K562 (cell line): ENCODE data around the gene IFNK. TPM values are rescaled to one million over a fixed set of nuclear protein-coding genes. Genes with fewer than 3 reads are reported as not detected.

Experiments
- ARID2 ChIP-seq: fragments of 450-650 bp; IDR thresholded peaks from 2 replicates; pipeline ENCODE4 v1.6.1; 2017; ENCODE audit warnings: antibody characterized with exemption, mild to moderate bottlenecking
- ATF1 ChIP-seq, 2 experiments: fragments of 450-650 bp in 1 of 2; IDR thresholded peaks; 2 replicates each; pipeline ENCODE4 v1.6.1; 2016; ENCODE audit warnings: missing compliant biosample characterization in 1 of 2, missing genetic modification characterization in 1 of 2
- CHD1 ChIP-seq: fragments of 200-600 bp; sonication (generic); IDR thresholded peaks from one replicate; pipeline ENCODE4 v1.6.1; 2012; ENCODE audit warnings: mild to moderate bottlenecking, moderate library complexity, low read length, inconsistent platforms
- DLX4 ChIP-seq: fragments of 250-450 bp; sonication (Bioruptor Pico); IDR thresholded peaks from 2 replicates; pipeline ENCODE4 v1.6.1; 2021; ENCODE audit warnings: mild to moderate bottlenecking
- EGR1 ChIP-seq: fragments of 450-650 bp; conservative IDR thresholded peaks from 2 replicates; pipeline ENCODE4 v1.6.1; 2017; ENCODE audit warnings: mild to moderate bottlenecking
- EWSR1 ChIP-seq: fragments of 450-650 bp; IDR thresholded peaks from 2 replicates; pipeline ENCODE4 v1.6.1; 2018; ENCODE audit warnings: borderline replicate concordance, mild to moderate bottlenecking, low read depth, moderate library complexity; ENCODE audit not compliant: partially characterized antibody
- HNRNPK ChIP-seq: fragments of 200-400 bp; formaldehyde crosslinking; IDR thresholded peaks from one replicate; pipeline ENCODE4 v1.6.1; 2018; ENCODE audit warnings: mild to moderate bottlenecking, low read depth, low read length; ENCODE audit not compliant: poor library complexity, severe bottlenecking
- LCOR ChIP-seq: sonication (generic); formaldehyde crosslinking; IDR thresholded peaks from 2 replicates; pipeline ENCODE4 v1.8.0; 2022; ENCODE audit warnings: mild to moderate bottlenecking, missing genetic modification reagents
- MAZ ChIP-seq, 2 experiments: fragments of 450-650 bp in 1 of 2; sonication (generic) in 1 of 2; formaldehyde crosslinking; IDR thresholded peaks in 1 of 2; conservative IDR thresholded peaks in 1 of 2; 2 replicates each; pipeline versions ENCODE4 v1.4.0 to v1.5.0; 2020; ENCODE audit warnings: mild to moderate bottlenecking in 1 of 2, missing genetic modification reagents in 1 of 2
- PHF8 ChIP-seq: fragments of 200-600 bp; sonication (generic); IDR thresholded peaks from 2 replicates; pipeline ENCODE4 v1.6.1; 2012; ENCODE audit warnings: mixed run types, mild to moderate bottlenecking, inconsistent platforms, low read length, moderate library complexity, borderline replicate concordance
- POLR2G ChIP-seq: fragments of 200-400 bp; formaldehyde crosslinking; IDR thresholded peaks from 2 replicates; pipeline ENCODE4 v1.6.1; 2017; ENCODE audit warnings: low read depth, mild to moderate bottlenecking, antibody characterized with exemption, low read length, moderate library complexity
- POLR3A ChIP-seq: IDR thresholded peaks from 2 replicates; pipeline ENCODE4 v1.6.1; 2011; ENCODE audit warnings: borderline replicate concordance, mild to moderate bottlenecking, moderate library complexity; ENCODE audit not compliant: insufficient read length, insufficient read depth; ENCODE audit errors: extremely low read depth
- RFX5 ChIP-seq: IDR thresholded peaks from 2 replicates; pipeline ENCODE4 v1.6.1; 2011; ENCODE audit warnings: low read depth, mild to moderate bottlenecking, improper control_type of control experiment, low read length
- TAF1 ChIP-seq: IDR thresholded peaks from 2 replicates; pipeline ENCODE4 v1.6.1; 2011; ENCODE audit warnings: mild to moderate bottlenecking, low read length, moderate library complexity; ENCODE audit not compliant: insufficient read depth, control insufficient read depth, severe bottlenecking; ENCODE audit errors: extremely low read depth
- TAF15 ChIP-seq: fragments of 200-400 bp; formaldehyde crosslinking; IDR thresholded peaks from 2 replicates; pipeline ENCODE4 v1.6.1; 2017; ENCODE audit warnings: mild to moderate bottlenecking, low read depth, low read length, moderate library complexity
- U2AF2 ChIP-seq: fragments of 200-400 bp; formaldehyde crosslinking; optimal IDR thresholded peaks from 2 replicates; pipeline ENCODE3; 2017; ENCODE audit warnings: low read depth, mild to moderate bottlenecking, low read length
- ZNF589 ChIP-seq: fragments of 200-800 bp; sonication (Bioruptor generic); IDR thresholded peaks from 2 replicates; pipeline ENCODE4 v1.6.1; 2016; ENCODE audit warnings: low read depth, missing genetic modification characterization, missing compliant biosample characterization
- polyA plus RNA-seq, 8 experiments: library from polyadenylated mRNA; depleted of rRNA in 4 of 8; stranded (reverse) in 5 of 8; unstranded in 3 of 8; fragments of >200 nt; fragmentation: Nextera tagmentation in 2 of 8; fragmentation: Illumina TruSeq in 1 of 8; extraction: Ambion mirVana in 2 of 8; extraction: Trizol in 1 of 8; gene quantifications; 2 replicates each; pipeline versions ENCODE4 v1.2.1 to v1.2.3, GENCODE V29; 2011 to 2014; ENCODE audit warnings: inconsistent platforms in 1 of 8, missing spikeins in 1 of 8
- total RNA-seq, 7 experiments: library from RNA; depleted of rRNA in 6 of 7; stranded (reverse); fragments of >200 nt in 6 of 7; fragmentation: Illumina TruSeq in 2 of 7; extraction: Trizol in 2 of 7; gene quantifications; 2 replicates each; pipeline versions ENCODE4 v1.2.1 to v1.2.3, GENCODE V29; 2011 to 2021; ENCODE audit warnings: low replicate concordance in 1 of 7
- TF ChIP-seq, protein P1 (sequence below), 2 experiments: IDR thresholded peaks; 2 replicates each; pipeline ENCODE4 v1.6.1; 2011; ENCODE audit warnings: borderline replicate concordance in 1 of 2, control low read depth in 1 of 2, low read depth in 1 of 2, low read length in 1 of 2, mild to moderate bottlenecking in 1 of 2, mixed read lengths in 1 of 2, moderate library complexity in 1 of 2; ENCODE audit not compliant: insufficient read depth in 1 of 2, insufficient read length in 1 of 2, poor library complexity in 1 of 2, severe bottlenecking in 1 of 2; ENCODE audit errors: extremely low read depth in 1 of 2
- TF ChIP-seq, protein P2 (sequence below): fragments of 250-450 bp; sonication (Bioruptor Pico); IDR thresholded peaks from 2 replicates; pipeline ENCODE4 v1.5.1; 2021; ENCODE audit warnings: mild to moderate bottlenecking
- TF ChIP-seq, protein P3 (sequence below): sonication (generic); formaldehyde crosslinking; IDR thresholded peaks from 2 replicates; pipeline ENCODE4 v1.8.0; 2023; ENCODE audit warnings: mild to moderate bottlenecking, missing genetic modification reagents

IFNK gene
- total and polyA plus RNA-seq, 9 of the 15 experiments (the other 6 are each of a cell fraction or from before 2014, with no cell fraction given) = 0.11 TPM; not detected in 8

- TF ChIP-seq, protein P1, sequence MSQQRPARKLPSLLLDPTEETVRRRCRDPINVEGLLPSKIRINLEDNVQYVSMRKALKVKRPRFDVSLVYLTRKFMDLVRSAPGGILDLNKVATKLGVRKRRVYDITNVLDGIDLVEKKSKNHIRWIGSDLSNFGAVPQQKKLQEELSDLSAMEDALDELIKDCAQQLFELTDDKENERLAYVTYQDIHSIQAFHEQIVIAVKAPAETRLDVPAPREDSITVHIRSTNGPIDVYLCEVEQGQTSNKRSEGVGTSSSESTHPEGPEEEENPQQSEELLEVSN (IDR thresholded peaks at IDR 0.05; ENCODE audit: borderline replicate concordance in 1 of 2, extremely low read depth in 1 of 2, insufficient read depth in 1 of 2, insufficient read length in 1 of 2, low read depth in 1 of 2, low read length in 1 of 2, poor library complexity in 1 of 2, severe bottlenecking in 1 of 2) = peak in 1 of 2 experiments; percentile 33
- peak; percentile 41; the same call in 1 of the 2 replicates for TF ChIP-seq POLR2G
- TF ChIP-seq DLX4 (CRISPR knock-in tag) = no peak
- TF ChIP-seq PHF8 = peak; percentile 24; the same call in 1 of the 2 replicates
- no peak for TF ChIP-seq U2AF2
- TF ChIP-seq ATF1 (CRISPR knock-in tag; IDR thresholded peaks at IDR 0.05) = no peak
- no peak for TF ChIP-seq ATF1 (tag; IDR thresholded peaks at IDR 0.05)
- no peak for TF ChIP-seq HNRNPK
- TF ChIP-seq MAZ (CRISPR knock-in tag; conservative IDR thresholded peaks at IDR 0.05 in 1 of 2, IDR thresholded peaks at IDR 0.05 in 1 of 2) = 0 out of 4 replicates have a peak, but pooled peaks of 1 of the 2 experiments have one; percentile 34
- no peak for TF ChIP-seq EWSR1
- TF ChIP-seq, protein P2, sequence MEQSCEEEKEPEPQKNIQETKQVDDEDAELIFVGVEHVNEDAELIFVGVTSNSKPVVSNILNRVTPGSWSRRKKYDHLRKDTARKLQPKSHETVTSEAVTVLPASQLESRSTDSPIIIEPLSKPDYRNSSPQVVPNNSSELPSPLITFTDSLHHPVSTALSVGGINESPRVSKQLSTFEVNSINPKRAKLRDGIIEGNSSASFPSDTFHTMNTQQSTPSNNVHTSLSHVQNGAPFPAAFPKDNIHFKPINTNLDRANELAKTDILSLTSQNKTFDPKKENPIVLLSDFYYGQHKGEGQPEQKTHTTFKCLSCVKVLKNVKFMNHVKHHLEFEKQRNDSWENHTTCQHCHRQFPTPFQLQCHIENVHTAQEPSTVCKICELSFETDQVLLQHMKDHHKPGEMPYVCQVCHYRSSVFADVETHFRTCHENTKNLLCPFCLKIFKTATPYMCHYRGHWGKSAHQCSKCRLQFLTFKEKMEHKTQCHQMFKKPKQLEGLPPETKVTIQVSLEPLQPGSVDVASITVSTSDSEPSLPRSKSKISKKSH (CRISPR knock-in tag) = no peak
- no peak for TF ChIP-seq TAF1
- no peak for TF ChIP-seq CHD1
- TF ChIP-seq RFX5 = no peak
- no peak for TF ChIP-seq TAF15
- TF ChIP-seq POLR3A = no peak
- no peak for TF ChIP-seq ZNF589
- TF ChIP-seq, protein P3, sequence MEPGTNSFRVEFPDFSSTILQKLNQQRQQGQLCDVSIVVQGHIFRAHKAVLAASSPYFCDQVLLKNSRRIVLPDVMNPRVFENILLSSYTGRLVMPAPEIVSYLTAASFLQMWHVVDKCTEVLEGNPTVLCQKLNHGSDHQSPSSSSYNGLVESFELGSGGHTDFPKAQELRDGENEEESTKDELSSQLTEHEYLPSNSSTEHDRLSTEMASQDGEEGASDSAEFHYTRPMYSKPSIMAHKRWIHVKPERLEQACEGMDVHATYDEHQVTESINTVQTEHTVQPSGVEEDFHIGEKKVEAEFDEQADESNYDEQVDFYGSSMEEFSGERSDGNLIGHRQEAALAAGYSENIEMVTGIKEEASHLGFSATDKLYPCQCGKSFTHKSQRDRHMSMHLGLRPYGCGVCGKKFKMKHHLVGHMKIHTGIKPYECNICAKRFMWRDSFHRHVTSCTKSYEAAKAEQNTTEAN (CRISPR knock-in tag) = no peak
- TF ChIP-seq ARID2 = no peak
- TF ChIP-seq EGR1 = 0 out of 2 replicates have a peak, but pooled peaks have one; percentile 11
- no peak for TF ChIP-seq LCOR (CRISPR knock-in tag)
Observed at GRCh38 chr9:27528076-27528885, 4.2 kb downstream of the IFNK start (continued).
